HepG2 (cell line): ENCODE data around the gene ZFAND2A. TPM values are rescaled to one million over a fixed set of nuclear protein-coding genes. Genes with fewer than 3 reads are reported as not detected.

Source experiments
- ATAC-seq: fragments of 200-7000 bp; cut with Tn5 transposase; 3 replicates; pipeline ENCODE4 v1.9.1; 2020; ENCODE audit warnings: mild to moderate bottlenecking, moderate library complexity
- BruUV-seq: library from RNA; stranded (reverse); fragments of 400-500 nt; replicated peaks from 2 replicates; lab custom pipeline; 2021; lab: Mats Ljungman, UMichigan
- CTCF ChIA-PET: fragments of 300-600 bp; formaldehyde crosslinking; extraction: SDS; loops from one replicate; lab custom pipeline; 2021; ENCODE audit warnings: low total read pairs, inconsistent platforms, low intra/inter-chr PET ratio; lab: Yijun Ruan, JAX
- POLR2A ChIA-PET: fragments of 350-600 bp; sonication (Branson Sonifier 250); formaldehyde crosslinking; loops from one replicate; lab custom pipeline; 2020; ENCODE audit warnings: antibody characterized with exemption, inconsistent platforms; lab: Yijun Ruan, JAX
- DNase-seq: peaks from one replicate; pipeline ENCODE4 v3.0.0-alpha.2; 2015; ENCODE audit warnings: low spot score
- FAIRE-seq: peaks from 3 replicates; lab custom pipeline; 2011; peaks lifted over from hg19 to GRCh38; lab: Jason Lieb, UNC
- H2AFZ ChIP-seq: one replicate; pipeline ENCODE4 v1.6.1; 2011; ENCODE audit warnings: low read length, inconsistent platforms
- H3K27ac ChIP-seq: fragments of 300-600 bp; 3 replicates; pipeline ENCODE4 v1.8.0; 2011; ENCODE audit warnings: mixed run types, mild to moderate bottlenecking, mixed read lengths, low read length, inconsistent platforms; ENCODE audit not compliant: insufficient read depth; ENCODE audit errors: extremely low read length
- H3K27me3 ChIP-seq, 2 experiments: fragments of 200-600 bp in 1 of 2; 2 replicates in 1 of 2; 3 replicates in 1 of 2; pipeline versions ENCODE4 v1.6.0 to v1.8.0; 2011; ENCODE audit warnings: low read length in 2 of 2, mild to moderate bottlenecking in 2 of 2, moderate library complexity in 2 of 2, inconsistent platforms in 1 of 2; ENCODE audit not compliant: insufficient read depth in 2 of 2, control insufficient read depth in 1 of 2
- H3K36me3 ChIP-seq, 2 experiments: fragments of 200-600 bp in 1 of 2; replicated peaks in 1 of 2; 2 replicates in 1 of 2; 3 replicates in 1 of 2; pipeline versions ENCODE4 v1.5.1 to v1.8.0; 2011; ENCODE audit warnings: low read length in 2 of 2, inconsistent platforms in 1 of 2; ENCODE audit not compliant: insufficient read depth in 2 of 2, control insufficient read depth in 1 of 2
- H3K4me1 ChIP-seq: 2 replicates; pipeline ENCODE4 v1.5.1; 2012; ENCODE audit warnings: low read length, inconsistent platforms; ENCODE audit not compliant: insufficient read depth
- H3K4me2 ChIP-seq: 2 replicates; pipeline ENCODE4 v1.6.0; 2011; ENCODE audit warnings: low read depth, low read length, inconsistent platforms
- H3K4me3 ChIP-seq, 3 experiments: fragments of 200-600 bp in 1 of 3; sonication (generic), shearing (Covaris generic) in 1 of 3; replicated peaks in 1 of 3; 2 replicates each; pipeline ENCODE4 v1.5.1; 2011 to 2016; ENCODE audit warnings: low read length in 3 of 3, inconsistent platforms in 2 of 3, low read depth in 2 of 3, mild to moderate bottlenecking in 2 of 3, control low read depth in 1 of 3, mixed read lengths in 1 of 3; ENCODE audit not compliant: insufficient read depth in 1 of 3
- H3K79me2 ChIP-seq: one replicate; pipeline ENCODE4 v1.6.1; 2011; ENCODE audit warnings: low read length, inconsistent platforms; ENCODE audit not compliant: insufficient read depth
- H3K9ac ChIP-seq: 2 replicates; pipeline ENCODE4 v1.6.0; 2011; ENCODE audit warnings: mild to moderate bottlenecking, low read depth, low read length, inconsistent platforms; ENCODE audit not compliant: insufficient read depth
- H3K9me3 ChIP-seq: 2 replicates; pipeline ENCODE4 v1.5.1; 2012; ENCODE audit warnings: mild to moderate bottlenecking, low read length
- H4K20me1 ChIP-seq: 2 replicates; pipeline ENCODE4 v1.6.0; 2011; ENCODE audit warnings: inconsistent platforms, mild to moderate bottlenecking, low read length, moderate library complexity; ENCODE audit not compliant: insufficient read depth
- KAT7 ChIP-seq: IDR thresholded peaks from 2 replicates; pipeline ENCODE4 v1.6.1; 2018; ENCODE audit warnings: borderline replicate concordance, missing compliant biosample characterization
- MTA1 ChIP-seq: sonication (generic); formaldehyde crosslinking; IDR thresholded peaks from 2 replicates; pipeline ENCODE4 v1.4.0; 2020; ENCODE audit warnings: missing genetic modification reagents, mild to moderate bottlenecking, borderline replicate concordance
- ONECUT2 ChIP-seq: sonication (generic); formaldehyde crosslinking; IDR thresholded peaks from 2 replicates; pipeline ENCODE4 v1.4.0; 2020; ENCODE audit warnings: missing genetic modification reagents
- REXO4 ChIP-seq: sonication (generic); formaldehyde crosslinking; IDR thresholded peaks from 2 replicates; pipeline ENCODE4 v1.8.0; 2022; ENCODE audit warnings: missing genetic modification reagents, mild to moderate bottlenecking, borderline replicate concordance
- TP53 ChIP-seq: sonication (generic); formaldehyde crosslinking; conservative IDR thresholded peaks from 2 replicates; pipeline ENCODE4 v1.4.0; 2020; ENCODE audit warnings: missing genetic modification reagents
- TSC22D2 ChIP-seq: sonication (generic); formaldehyde crosslinking; IDR thresholded peaks from 2 replicates; pipeline ENCODE4 v1.5.1; 2020; ENCODE audit warnings: missing genetic modification reagents, mild to moderate bottlenecking, borderline replicate concordance
- ZNF160 ChIP-seq: sonication (generic); formaldehyde crosslinking; IDR thresholded peaks from 2 replicates; pipeline ENCODE4 v1.8.0; 2022; ENCODE audit warnings: mild to moderate bottlenecking, inconsistent platforms, missing genetic modification reagents
- ZNF709 ChIP-seq: sonication (generic); formaldehyde crosslinking; IDR thresholded peaks from 2 replicates; pipeline ENCODE4 v1.5.0; 2020; ENCODE audit warnings: mild to moderate bottlenecking, missing genetic modification reagents
- WGBS: methylation state at CpG from one replicate; pipeline ENCODE4 v1.1.6; 2017; ENCODE audit warnings: low lambda C conversion rate; 5-methylcytosine and 5-hydroxymethylcytosine counted together
- in situ Hi-C: cut with HindIII; loops from 2 replicates; pipeline ENCODE4 v1.10.0; 2017; ENCODE audit warnings: low pct_unique_long_range_greater_than_20kb; ENCODE audit not compliant: extremely low pct_ligation_motif_present
- intact Hi-C: fragments of 100-400 bp; cut with micrococcal nuclease; formaldehyde crosslinking; loops from one replicate; pipeline ENCODE4 v1.10.0; 2022; ENCODE audit not compliant: unreplicated experiment
- polyA plus RNA-seq, 8 experiments: library from polyadenylated mRNA; depleted of rRNA in 3 of 8; stranded (reverse) in 7 of 8; unstranded in 1 of 8; fragments of >200 nt; fragmentation: Illumina TruSeq in 4 of 8; extraction: Trizol in 4 of 8; gene quantifications; 2 replicates each; pipeline versions ENCODE4 v1.2.1 to v1.2.3, GENCODE V29; 2011 to 2016; ENCODE audit warnings: low read depth in 4 of 8, missing spikeins in 1 of 8, mixed read lengths in 1 of 8; ENCODE audit not compliant: insufficient read depth in 1 of 8
- total RNA-seq, 5 experiments: library from RNA; depleted of rRNA; stranded (reverse); fragments of >200 nt; fragmentation: Illumina TruSeq; extraction: Trizol; gene quantifications; 2 replicates each; pipeline ENCODE4 v1.2.3, GENCODE V29; 2016; ENCODE audit warnings: low read depth in 1 of 5
- TF ChIP-seq, protein P1 (sequence below): sonication (generic); formaldehyde crosslinking; IDR thresholded peaks from 2 replicates; pipeline ENCODE4 v1.4.0; 2020; ENCODE audit warnings: missing genetic modification reagents
- TF ChIP-seq, protein P2 (sequence below): sonication (generic); formaldehyde crosslinking; IDR thresholded peaks from 2 replicates; pipeline ENCODE4 v1.4.0; 2020; ENCODE audit warnings: mild to moderate bottlenecking, missing genetic modification reagents
- TF ChIP-seq, protein P3 (sequence below): sonication (generic); formaldehyde crosslinking; IDR thresholded peaks from 2 replicates; pipeline ENCODE4 v1.8.0; 2022; ENCODE audit warnings: mild to moderate bottlenecking, missing genetic modification reagents
- TF ChIP-seq, protein P4 (sequence below): sonication (generic); formaldehyde crosslinking; IDR thresholded peaks from 2 replicates; pipeline ENCODE4 v1.5.0; 2020; ENCODE audit warnings: missing genetic modification reagents, mild to moderate bottlenecking, borderline replicate concordance
- TF ChIP-seq, protein P5 (sequence below): sonication (generic); formaldehyde crosslinking; conservative IDR thresholded peaks from 2 replicates; pipeline ENCODE4 v1.4.0; 2020; ENCODE audit warnings: missing genetic modification reagents
- TF ChIP-seq, protein P6 (sequence below): IDR thresholded peaks from 2 replicates; pipeline ENCODE4 v1.6.1; 2016; ENCODE audit warnings: missing genetic modification reagents, missing compliant biosample characterization

The ZFAND2A gene
- total and polyA plus RNA-seq, 2 of the 13 experiments (the other 11 are each of a cell fraction or from before 2014, with no cell fraction given): 140 to 153 TPM

DNA sequence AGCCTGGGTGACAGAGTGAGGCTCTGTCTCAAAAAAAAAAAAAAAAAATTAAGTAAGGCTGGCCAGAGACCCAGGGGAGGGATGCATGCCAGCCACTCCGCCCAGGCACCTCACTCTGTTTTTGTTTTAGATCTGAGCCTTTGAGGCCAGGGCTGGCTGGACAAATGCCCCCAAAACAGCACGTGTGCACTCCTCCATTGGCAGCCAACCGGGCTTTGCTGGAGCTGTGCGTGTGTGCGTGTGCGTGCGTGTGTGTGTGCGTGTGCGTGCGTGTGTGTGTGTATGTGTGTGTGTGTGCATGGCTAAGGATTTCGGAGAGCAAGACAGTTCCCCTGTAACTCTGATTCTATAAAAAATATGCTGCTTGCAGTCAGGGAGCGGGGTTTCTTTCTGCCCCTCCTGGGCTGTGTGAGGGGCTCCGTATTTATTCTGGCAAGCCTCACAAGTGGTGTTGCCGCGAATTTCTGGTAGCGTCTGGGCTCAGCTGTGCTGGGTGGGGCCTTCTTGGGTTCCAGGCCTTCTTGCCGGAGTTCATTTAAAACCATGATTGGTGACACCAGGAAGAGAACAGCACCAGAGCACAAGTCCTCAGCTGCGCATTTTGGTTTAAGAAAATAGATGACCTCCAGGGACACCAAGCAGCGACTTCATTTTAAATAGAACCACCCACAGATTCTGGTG, 44.6 kb upstream of the ZFAND2A start:
- ATAC-seq (no peak), FAIRE-seq (no peak), DNase-seq (no peak)
- no peak overlapping the region for H3K9ac ChIP-seq
- peaks cover 2 to 54% of the 10 kb centered on the region in 2 experiments; a peak in 4 of 5 replicates for H3K27me3 ChIP-seq
- intact Hi-C loops (no loop called here), in situ Hi-C loops (no loop called here)
- ChIA-PET POLR2A (no interaction called here), CTCF (no interaction called here)
- no peaks in the 10 kb centered on the region for H3K36me3 ChIP-seq
- H3K4me2 ChIP-seq: no peak overlapping the region
- no peaks in the 10 kb centered on the region for H3K79me2 ChIP-seq
- H3K9me3 ChIP-seq: no peaks in the 10 kb centered on the region
- H2AFZ ChIP-seq: no peak overlapping the region
- H3K4me1 ChIP-seq: no peaks in the 10 kb centered on the region
- no TSS peak for BruUV-seq
- no peak overlapping the region for H3K4me3 ChIP-seq
- no peaks in the 10 kb centered on the region for H4K20me1 ChIP-seq
- no peak overlapping the region for H3K27ac ChIP-seq
- WGBS: 29% methylated on average over 11 of the region's 19 CpGs
- no peak for TF ChIP-seq ZNF160 (CRISPR knock-in tag)
- TF ChIP-seq, protein P1, sequence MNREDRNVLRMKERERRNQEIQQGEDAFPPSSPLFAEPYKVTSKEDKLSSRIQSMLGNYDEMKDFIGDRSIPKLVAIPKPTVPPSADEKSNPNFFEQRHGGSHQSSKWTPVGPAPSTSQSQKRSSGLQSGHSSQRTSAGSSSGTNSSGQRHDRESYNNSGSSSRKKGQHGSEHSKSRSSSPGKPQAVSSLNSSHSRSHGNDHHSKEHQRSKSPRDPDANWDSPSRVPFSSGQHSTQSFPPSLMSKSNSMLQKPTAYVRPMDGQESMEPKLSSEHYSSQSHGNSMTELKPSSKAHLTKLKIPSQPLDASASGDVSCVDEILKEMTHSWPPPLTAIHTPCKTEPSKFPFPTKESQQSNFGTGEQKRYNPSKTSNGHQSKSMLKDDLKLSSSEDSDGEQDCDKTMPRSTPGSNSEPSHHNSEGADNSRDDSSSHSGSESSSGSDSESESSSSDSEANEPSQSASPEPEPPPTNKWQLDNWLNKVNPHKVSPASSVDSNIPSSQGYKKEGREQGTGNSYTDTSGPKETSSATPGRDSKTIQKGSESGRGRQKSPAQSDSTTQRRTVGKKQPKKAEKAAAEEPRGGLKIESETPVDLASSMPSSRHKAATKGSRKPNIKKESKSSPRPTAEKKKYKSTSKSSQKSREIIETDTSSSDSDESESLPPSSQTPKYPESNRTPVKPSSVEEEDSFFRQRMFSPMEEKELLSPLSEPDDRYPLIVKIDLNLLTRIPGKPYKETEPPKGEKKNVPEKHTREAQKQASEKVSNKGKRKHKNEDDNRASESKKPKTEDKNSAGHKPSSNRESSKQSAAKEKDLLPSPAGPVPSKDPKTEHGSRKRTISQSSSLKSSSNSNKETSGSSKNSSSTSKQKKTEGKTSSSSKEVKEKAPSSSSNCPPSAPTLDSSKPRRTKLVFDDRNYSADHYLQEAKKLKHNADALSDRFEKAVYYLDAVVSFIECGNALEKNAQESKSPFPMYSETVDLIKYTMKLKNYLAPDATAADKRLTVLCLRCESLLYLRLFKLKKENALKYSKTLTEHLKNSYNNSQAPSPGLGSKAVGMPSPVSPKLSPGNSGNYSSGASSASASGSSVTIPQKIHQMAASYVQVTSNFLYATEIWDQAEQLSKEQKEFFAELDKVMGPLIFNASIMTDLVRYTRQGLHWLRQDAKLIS (CRISPR knock-in tag): no peak
- no peak for TF ChIP-seq TSC22D2 (CRISPR knock-in tag)
- no peak for TF ChIP-seq KAT7 (CRISPR knock-in tag)
- TF ChIP-seq, protein P2, sequence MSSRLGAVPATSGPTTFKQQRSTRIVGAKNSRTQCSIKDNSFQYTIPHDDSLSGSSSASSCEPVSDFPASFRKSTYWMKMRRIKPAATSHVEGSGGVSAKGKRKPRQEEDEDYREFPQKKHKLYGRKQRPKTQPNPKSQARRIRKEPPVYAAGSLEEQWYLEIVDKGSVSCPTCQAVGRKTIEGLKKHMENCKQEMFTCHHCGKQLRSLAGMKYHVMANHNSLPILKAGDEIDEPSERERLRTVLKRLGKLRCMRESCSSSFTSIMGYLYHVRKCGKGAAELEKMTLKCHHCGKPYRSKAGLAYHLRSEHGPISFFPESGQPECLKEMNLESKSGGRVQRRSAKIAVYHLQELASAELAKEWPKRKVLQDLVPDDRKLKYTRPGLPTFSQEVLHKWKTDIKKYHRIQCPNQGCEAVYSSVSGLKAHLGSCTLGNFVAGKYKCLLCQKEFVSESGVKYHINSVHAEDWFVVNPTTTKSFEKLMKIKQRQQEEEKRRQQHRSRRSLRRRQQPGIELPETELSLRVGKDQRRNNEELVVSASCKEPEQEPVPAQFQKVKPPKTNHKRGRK (CRISPR knock-in tag): no peak
- TF ChIP-seq TP53 (CRISPR knock-in tag): no peak
- TF ChIP-seq, protein P3, sequence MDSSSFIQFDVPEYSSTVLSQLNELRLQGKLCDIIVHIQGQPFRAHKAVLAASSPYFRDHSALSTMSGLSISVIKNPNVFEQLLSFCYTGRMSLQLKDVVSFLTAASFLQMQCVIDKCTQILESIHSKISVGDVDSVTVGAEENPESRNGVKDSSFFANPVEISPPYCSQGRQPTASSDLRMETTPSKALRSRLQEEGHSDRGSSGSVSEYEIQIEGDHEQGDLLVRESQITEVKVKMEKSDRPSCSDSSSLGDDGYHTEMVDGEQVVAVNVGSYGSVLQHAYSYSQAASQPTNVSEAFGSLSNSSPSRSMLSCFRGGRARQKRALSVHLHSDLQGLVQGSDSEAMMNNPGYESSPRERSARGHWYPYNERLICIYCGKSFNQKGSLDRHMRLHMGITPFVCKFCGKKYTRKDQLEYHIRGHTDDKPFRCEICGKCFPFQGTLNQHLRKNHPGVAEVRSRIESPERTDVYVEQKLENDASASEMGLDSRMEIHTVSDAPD (CRISPR knock-in tag): no peak
- no peak for TF ChIP-seq REXO4 (CRISPR knock-in tag)
- no peak for TF ChIP-seq ONECUT2 (CRISPR knock-in tag)
- no peak for TF ChIP-seq ZNF709 (CRISPR knock-in tag)
- TF ChIP-seq, protein P4, sequence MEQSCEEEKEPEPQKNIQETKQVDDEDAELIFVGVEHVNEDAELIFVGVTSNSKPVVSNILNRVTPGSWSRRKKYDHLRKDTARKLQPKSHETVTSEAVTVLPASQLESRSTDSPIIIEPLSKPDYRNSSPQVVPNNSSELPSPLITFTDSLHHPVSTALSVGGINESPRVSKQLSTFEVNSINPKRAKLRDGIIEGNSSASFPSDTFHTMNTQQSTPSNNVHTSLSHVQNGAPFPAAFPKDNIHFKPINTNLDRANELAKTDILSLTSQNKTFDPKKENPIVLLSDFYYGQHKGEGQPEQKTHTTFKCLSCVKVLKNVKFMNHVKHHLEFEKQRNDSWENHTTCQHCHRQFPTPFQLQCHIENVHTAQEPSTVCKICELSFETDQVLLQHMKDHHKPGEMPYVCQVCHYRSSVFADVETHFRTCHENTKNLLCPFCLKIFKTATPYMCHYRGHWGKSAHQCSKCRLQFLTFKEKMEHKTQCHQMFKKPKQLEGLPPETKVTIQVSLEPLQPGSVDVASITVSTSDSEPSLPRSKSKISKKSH (CRISPR knock-in tag): no peak
- TF ChIP-seq, protein P5, sequence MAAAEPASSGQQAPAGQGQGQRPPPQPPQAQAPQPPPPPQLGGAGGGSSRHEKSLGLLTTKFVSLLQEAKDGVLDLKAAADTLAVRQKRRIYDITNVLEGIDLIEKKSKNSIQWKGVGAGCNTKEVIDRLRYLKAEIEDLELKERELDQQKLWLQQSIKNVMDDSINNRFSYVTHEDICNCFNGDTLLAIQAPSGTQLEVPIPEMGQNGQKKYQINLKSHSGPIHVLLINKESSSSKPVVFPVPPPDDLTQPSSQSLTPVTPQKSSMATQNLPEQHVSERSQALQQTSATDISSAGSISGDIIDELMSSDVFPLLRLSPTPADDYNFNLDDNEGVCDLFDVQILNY: no peak
- no peak for TF ChIP-seq MTA1 (CRISPR knock-in tag)
- TF ChIP-seq, protein P6, sequence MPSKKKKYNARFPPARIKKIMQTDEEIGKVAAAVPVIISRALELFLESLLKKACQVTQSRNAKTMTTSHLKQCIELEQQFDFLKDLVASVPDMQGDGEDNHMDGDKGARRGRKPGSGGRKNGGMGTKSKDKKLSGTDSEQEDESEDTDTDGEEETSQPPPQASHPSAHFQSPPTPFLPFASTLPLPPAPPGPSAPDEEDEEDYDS (CRISPR knock-in tag): no peak
